HT1080 (cell line): ENCODE measurements around the gene OR4D2. TPM values are rescaled to one million over a fixed set of nuclear protein-coding genes. Genes with fewer than 3 reads are reported as not detected.
"Not testable (repeated sequence)": the region's sequence is repeated elsewhere in the genome, so short reads cannot be mapped to it uniquely, and the experiment has no call there.

Experiments used
- DNase-seq: peaks from one replicate; pipeline ENCODE4 v3.0.0-alpha.2; 2015; ENCODE audit warnings: low read depth
- polyA plus RNA-seq, 2 experiments: library from polyadenylated mRNA; depleted of rRNA; stranded (reverse); fragments of >200 nt; gene quantifications; 2 replicates each; pipeline ENCODE4 v1.2.3, GENCODE V29; 2015
- total RNA-seq: library from RNA; depleted of rRNA; stranded (reverse); fragments of >200 nt; shearing (Covaris generic); gene quantifications from 2 replicates; pipeline ENCODE4 v1.2.3, GENCODE V29; 2014; rRNA removed

The OR4D2 gene
- not detected in 2 replicates for total RNA-seq
- polyA plus RNA-seq (2015; cell fraction: cytosol; rRNA removed) = not detected in 2 replicates
- polyA plus RNA-seq (2015; cell fraction: nucleus; rRNA removed) = not detected in 2 replicates

GRCh38 chr17:58166682-58167081, at the start of gene OR4D2:
OR4D2 (plus strand) TSS chr17:58166982; CDS start chr17:58169656, 2,674 bp downstream.
- DNase-seq = no peak

- DNase-seq = no peak
These were observed 49.4 kb upstream of the OR4D2 start for GRCh38 chr17:58117382-58117781.

- DNase-seq = no peak
These were observed 47.3 kb upstream of the OR4D2 start for GRCh38 chr17:58119491-58119890.

DNA sequence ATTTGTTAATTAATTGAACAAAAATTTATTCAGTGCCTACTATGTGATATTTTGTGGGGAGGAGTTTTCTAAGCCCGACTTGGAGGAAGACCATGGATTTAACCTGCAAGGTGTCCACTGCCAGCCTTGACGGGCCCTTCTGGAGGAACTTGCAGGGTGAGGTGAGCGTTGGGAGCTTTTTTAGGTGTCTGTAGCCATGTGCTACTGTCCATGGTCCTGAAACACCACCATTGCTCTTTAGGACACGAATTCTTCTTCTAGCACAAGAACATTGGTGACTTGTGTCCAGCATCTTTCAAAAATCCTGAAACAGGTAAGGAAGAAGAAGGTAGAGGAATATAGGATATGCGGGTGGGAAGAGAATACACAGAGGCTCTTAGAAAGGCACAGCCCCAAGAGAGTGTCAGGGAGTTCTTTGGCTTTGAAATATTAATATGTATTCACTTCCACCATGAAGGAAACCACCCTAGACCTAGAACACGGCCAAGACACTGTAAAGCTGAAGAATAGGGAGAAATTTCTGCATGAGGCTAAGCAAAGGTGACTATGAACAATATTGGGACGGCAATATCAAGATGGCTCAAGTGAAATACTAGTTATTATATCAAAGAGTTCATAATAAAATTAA, 46.5 kb upstream of the OR4D2 start:
- DNase-seq = peak; percentile 32

DNA sequence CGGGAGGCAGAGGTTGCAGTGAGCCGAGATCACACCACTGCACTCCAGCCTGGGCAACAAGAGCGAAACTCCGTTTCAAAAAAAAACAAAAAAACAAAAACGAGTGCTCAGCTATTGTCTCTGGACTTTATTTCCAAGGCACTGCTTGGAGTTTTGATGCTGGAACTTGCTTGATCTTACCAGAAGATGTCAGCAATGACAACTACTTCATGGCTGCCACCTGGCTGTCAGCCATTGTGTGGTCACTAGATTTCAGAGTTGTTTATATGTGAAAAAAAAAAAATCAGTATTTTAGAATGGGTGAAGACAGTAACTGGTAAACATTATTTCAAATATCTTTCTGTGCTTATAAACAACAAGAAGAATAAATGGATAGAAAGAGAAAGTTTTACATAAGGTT, 44.9 kb upstream of the OR4D2 start:
- DNase-seq = peak; percentile 32

GRCh38 chr17:58127846-58128245, 38.9 kb upstream of the OR4D2 start:
- no peak for DNase-seq

- DNase-seq = not testable (repeated sequence)
These were observed 34.1 kb upstream of the OR4D2 start for GRCh38 chr17:58132697-58133096.

GRCh38 chr17:58136669-58137279, 30.0 kb upstream of the OR4D2 start:
- no peak for DNase-seq

- DNase-seq = no peak
These were observed 25.3 kb upstream of the OR4D2 start for GRCh38 chr17:58141505-58141904.

GRCh38 chr17:58143335-58143734, 23.4 kb upstream of the OR4D2 start:
- DNase-seq = not testable (repeated sequence)

DNA sequence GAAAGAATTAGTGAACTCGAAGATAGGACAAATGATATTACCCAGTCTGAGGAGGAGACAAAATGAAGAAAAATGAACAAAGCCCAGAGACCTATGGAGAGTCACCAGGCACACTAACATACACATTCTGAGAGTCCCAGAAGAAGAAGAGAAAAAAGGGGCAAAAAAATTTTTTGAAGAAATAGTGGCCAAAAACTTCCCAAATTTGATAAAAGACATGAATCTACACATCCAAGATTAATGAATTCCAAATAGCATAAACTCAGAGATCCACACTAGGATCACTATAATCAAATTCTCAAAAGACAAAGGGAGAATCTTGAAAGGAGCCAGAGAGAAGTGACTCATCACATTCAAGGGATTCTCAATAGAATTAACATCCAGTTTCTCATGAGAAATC, 22.0 kb upstream of the OR4D2 start:
- DNase-seq = no peak

DNA sequence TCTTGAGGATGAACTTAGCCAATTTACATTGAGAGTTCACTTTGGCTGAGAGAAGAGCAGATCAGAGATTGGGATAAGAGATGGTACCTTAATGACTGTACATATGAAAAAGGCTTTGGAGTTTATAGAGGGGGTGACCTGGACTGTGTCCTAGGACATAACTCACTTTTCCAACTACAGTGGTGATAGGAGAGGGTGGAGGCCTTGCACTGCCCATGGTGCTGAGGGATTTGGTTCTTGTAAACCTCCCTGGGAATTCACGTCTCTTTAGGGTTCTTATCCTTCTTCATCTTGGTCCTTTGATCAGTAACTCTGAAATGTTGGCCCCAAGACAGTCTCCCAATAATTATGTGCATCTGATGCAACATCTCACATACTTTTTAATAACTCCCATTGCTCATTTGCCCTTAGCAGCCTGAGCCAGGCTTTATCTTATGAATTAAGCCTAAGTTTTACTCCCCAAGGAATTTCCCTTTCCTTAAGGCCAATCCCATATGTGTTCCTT, 18.8 kb upstream of the OR4D2 start, which contains the start of gene OR4D1:
TSS of gene OR4D1 (plus strand) at position 455 of the 505 bp plus-strand sequence. CDS start 6,770 bp downstream, outside the sequence.
- no peak for DNase-seq

DNA sequence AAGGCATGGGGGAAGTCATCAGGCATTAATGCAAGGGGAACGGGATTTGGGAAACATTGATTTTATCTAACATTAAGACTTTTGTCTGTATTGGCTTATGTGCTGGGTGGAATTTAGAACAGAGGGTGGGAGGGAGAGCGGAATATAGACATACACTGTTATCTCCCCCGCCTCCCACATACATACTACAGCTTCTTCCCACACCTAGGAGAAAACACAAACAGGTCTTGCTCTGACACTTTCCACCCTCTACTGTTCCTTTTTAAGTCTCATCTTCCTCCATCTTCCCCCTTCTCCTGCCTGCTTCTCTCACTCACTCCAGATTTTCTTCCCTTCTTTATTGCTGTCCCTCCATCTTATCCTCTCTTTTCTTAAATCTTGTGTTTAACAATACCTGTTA, 18.2 kb upstream of the OR4D2 start:
- no peak for DNase-seq

GRCh38 chr17:58150394-58150793, 16.4 kb upstream of the OR4D2 start:
- DNase-seq = no peak

DNA sequence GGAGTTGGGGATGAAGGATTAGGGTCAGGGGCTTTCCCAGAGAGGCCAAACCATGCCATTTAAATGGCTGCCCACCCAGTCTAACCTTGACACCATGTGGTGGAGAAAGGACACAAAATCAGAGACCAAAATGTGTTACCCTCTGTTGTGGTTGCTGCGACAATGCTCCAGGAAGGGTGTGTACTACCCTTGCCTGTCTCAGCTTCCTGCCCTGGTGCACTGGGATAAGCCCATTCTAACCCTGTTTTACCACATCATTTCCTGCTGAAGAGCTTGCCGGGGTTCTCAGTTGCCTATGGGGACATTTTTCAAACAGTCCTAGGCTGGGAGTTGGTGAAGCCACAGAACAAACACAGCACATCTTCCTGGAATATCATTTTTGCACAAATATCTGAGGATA, 13.7 kb upstream of the OR4D2 start:
- no peak for DNase-seq

GRCh38 chr17:58153671-58154070, 13.1 kb upstream of the OR4D2 start:
- DNase-seq = no peak

- no peak for DNase-seq
These were observed 9.7 kb upstream of the OR4D2 start for GRCh38 chr17:58156839-58157803.

DNA sequence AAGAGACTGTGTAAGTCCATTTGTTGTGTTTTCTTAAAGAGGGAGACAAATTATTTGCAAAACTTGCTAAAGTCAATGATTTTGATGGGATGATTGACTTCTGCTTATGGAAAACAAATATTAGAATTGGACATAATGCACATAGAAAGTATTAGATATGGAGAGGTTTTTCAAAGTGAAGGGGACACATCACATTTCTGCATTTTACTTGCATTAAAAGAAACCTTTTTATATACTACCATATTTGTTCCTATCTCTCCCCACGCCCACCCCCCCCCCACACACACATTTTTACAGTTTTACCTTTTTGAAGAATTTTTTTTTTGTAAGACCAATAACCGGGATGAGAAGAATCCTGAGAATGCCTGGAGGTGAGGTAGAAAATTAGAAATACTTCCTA, 8.6 kb upstream of the OR4D2 start:
- DNase-seq = no peak

- DNase-seq = no peak
These were observed 5.2 kb upstream of the OR4D2 start for GRCh38 chr17:58161566-58161965.

GRCh38 chr17:58165981-58166380, 801 bp upstream of the OR4D2 start:
- DNase-seq = no peak

DNA sequence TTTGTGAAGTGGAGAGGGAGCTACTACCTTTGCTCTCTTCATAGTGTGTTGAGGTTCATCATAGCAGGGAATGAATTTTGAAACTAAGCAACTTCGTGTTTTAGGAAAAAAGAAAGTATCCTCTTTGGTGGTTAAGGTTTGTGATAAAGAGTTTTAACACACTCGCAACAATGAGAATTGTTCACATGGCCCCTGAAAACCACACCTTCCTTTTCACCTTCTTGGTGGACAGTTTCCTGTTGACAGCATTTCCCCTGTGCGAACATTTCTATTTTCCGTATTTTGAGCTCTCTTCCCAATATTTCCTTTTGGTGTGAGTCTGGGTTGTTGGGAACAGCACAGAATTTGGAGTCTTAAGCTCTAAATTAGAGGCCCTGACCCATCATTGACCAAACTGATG, 3.8 kb downstream of the OR4D2 start:
- DNase-seq = no peak
